Kidney (tissue), 14 donors: Measurements from ENCODE around the gene GMDS. TPM values are rescaled to one million over a fixed set of nuclear protein-coding genes. Genes with fewer than 3 reads are reported as not detected.

ENCODE experiments used
- DNase-seq, 5 donors: peaks; one replicate each; pipeline ENCODE4 v3.0.0-alpha.2; 2013 to 2020
- FAIRE-seq: peaks from 2 replicates; lab custom pipeline; 2012; peaks lifted over from hg19 to GRCh38; lab: Jason Lieb, UNC
- H3K27ac ChIP-seq, 2 donors: one replicate each; pipeline ENCODE4 v1.7.0; 2013; ENCODE audit warnings: low read depth in 2 of 2, low read length in 2 of 2, inconsistent platforms in 1 of 2
- H3K27me3 ChIP-seq: one replicate; pipeline ENCODE4 v1.7.1; 2013; ENCODE audit warnings: low read length, inconsistent platforms; ENCODE audit not compliant: control insufficient read depth, insufficient read depth
- H3K36me3 ChIP-seq, 3 donors: one replicate each; pipeline versions ENCODE4 v1.7.0 to v1.7.1; 2013; ENCODE audit warnings: low read length in 3 of 3, control low read depth in 1 of 3, inconsistent platforms in 1 of 3; ENCODE audit not compliant: insufficient read depth in 3 of 3, control insufficient read depth in 2 of 3
- H3K4me1 ChIP-seq, 3 donors: one replicate each; pipeline versions ENCODE4 v1.7.0 to v1.7.1; 2013; ENCODE audit warnings: low read length in 3 of 3, inconsistent platforms in 1 of 3, low read depth in 1 of 3; ENCODE audit not compliant: control insufficient read depth in 2 of 3, insufficient read depth in 2 of 3
- H3K4me3 ChIP-seq, 3 donors: one replicate each; pipeline versions ENCODE4 v1.7.0 to v1.8.1; 2013; ENCODE audit warnings: low read length in 3 of 3, control low read depth in 1 of 3, inconsistent platforms in 1 of 3
- H3K9ac ChIP-seq, 3 donors: one replicate each; pipeline versions ENCODE4 v1.7.0 to v1.7.1; 2013; ENCODE audit warnings: low read length in 3 of 3, control low read depth in 1 of 3, inconsistent platforms in 1 of 3
- H3K9me3 ChIP-seq, 3 donors: one replicate each; pipeline versions ENCODE4 v1.7.0 to v1.7.1; 2013; ENCODE audit warnings: low read length in 3 of 3, control low read depth in 1 of 3, inconsistent platforms in 1 of 3; ENCODE audit not compliant: control insufficient read depth in 2 of 3, insufficient read depth in 1 of 3
- intact Hi-C: fragments of 100-400 bp; cut with DNase I; formaldehyde crosslinking; loops from one replicate; pipeline ENCODE4 v1.11.1; 2022
- polyA plus RNA-seq: library from polyadenylated mRNA; stranded (reverse); fragments of 350-450 nt; fragmentation: Illumina TruSeq; extraction: RNeasy Lipid Tissue Mini Kit (QIAGEN cat#74804); gene quantifications from one replicate; pipeline ENCODE4 v1.2.3, GENCODE V29; 2014; ENCODE audit warnings: low read depth, low replicate concordance; ENCODE audit not compliant: insufficient read depth
- total RNA-seq: library from RNA; stranded (reverse); fragmentation: NEBNext Ultra II Directional; extraction: Animal tissue kit (Norgen Biotek cat#: 25700); gene quantifications from one replicate; pipeline ENCODE4 v1.2.1, GENCODE V29; 2021
- TF ChIP-seq, protein P1 (sequence below): IDR thresholded peaks from 3 replicates; pipeline ENCODE4 v1.5.1; 2012; ENCODE audit warnings: mild to moderate bottlenecking, moderate library complexity, borderline replicate concordance; ENCODE audit not compliant: insufficient read depth; ENCODE audit errors: extremely low read depth
- donor health status: control.
- donor health status: control.
- donor health status: control.
- donor health status: control.
- donor health status: control.
- donor health status: DM: yes; HTN: yes; CAD: no.
- donor health status: Normal renal cell carcinoma (clear cell type).

The GMDS gene
- total and polyA plus RNA-seq, 2 donors from 2014 or later, result 49.6 to 63.7 TPM

DNA sequence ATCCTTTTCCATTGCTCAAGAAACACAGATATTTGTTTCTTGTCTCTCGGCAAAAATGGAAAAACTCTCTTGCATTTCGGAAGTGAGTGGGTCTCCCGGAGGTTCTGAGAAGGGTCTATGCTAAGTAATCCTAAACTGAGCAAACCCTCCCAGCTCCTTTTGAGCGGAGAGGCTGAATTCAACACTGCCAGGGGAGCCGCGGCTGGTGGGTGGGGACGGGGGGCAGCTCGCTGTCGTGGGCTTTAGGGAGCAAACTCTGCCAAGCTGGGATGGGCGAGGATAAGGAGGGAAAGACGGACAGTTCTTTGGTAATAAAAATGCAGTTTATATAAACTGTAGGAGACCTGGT is 424.3 kb downstream of the GMDS start:
- peak overlapping the region in 1 of 3 donors; percentile 57 for H3K9ac ChIP-seq
- H3K9me3 ChIP-seq, result no peaks in the 10 kb centered on the region
- no peaks in the 10 kb centered on the region for H3K36me3 ChIP-seq
- intact Hi-C loops, result no loop called here
- FAIRE-seq (no peak), DNase-seq (no peak)
- H3K27me3 ChIP-seq, result no peaks in the 10 kb centered on the region
- H3K4me3 ChIP-seq, result peak overlapping the region in 2 of 3 donors; percentile 25 to 55
- TF ChIP-seq, protein P1, sequence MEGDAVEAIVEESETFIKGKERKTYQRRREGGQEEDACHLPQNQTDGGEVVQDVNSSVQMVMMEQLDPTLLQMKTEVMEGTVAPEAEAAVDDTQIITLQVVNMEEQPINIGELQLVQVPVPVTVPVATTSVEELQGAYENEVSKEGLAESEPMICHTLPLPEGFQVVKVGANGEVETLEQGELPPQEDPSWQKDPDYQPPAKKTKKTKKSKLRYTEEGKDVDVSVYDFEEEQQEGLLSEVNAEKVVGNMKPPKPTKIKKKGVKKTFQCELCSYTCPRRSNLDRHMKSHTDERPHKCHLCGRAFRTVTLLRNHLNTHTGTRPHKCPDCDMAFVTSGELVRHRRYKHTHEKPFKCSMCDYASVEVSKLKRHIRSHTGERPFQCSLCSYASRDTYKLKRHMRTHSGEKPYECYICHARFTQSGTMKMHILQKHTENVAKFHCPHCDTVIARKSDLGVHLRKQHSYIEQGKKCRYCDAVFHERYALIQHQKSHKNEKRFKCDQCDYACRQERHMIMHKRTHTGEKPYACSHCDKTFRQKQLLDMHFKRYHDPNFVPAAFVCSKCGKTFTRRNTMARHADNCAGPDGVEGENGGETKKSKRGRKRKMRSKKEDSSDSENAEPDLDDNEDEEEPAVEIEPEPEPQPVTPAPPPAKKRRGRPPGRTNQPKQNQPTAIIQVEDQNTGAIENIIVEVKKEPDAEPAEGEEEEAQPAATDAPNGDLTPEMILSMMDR, result no peak
- H3K4me1 ChIP-seq, result peaks cover 4 to 14% (median 4%) of the 10 kb centered on the region in 3 donors
- H3K27ac ChIP-seq, result peak overlapping the region in 1 of 2 donors; percentile 44

DNA sequence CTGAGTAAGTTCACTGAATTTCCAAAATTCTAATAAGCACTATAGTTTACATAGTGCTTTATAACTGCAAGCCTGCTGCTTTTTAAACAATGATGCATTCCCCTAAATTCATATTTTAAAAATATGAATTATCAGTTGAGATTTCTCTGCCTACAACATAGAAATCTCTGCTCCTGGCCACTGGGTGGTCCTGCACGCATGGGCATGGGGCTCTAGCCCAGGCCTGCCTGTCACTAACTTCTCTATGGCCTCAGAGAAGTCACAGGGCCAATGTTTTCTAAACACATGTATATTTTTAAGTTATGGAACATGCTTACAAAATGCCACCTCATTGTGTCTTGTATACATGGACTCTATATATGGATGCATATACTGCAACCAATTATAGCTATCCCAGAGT is 424.7 kb downstream of the GMDS start:
- Histone ChIP-seq H3K27me3 (no peaks in the 10 kb centered on the region), H3K9ac (peak overlapping the region in 1 of 3 donors; percentile 57), H3K4me1 (peaks cover 4 to 14% (median 4%) of the 10 kb centered on the region in 3 donors), H3K36me3 (no peaks in the 10 kb centered on the region), H3K27ac (no peak overlapping the region), H3K9me3 (no peaks in the 10 kb centered on the region), H3K4me3 (peak overlapping the region in 1 of 3 donors; percentile 55)
- intact Hi-C loops, result no loop called here
- TF ChIP-seq, protein P1, result no peak
- DNase-seq (no peak), FAIRE-seq (no peak)

DNA sequence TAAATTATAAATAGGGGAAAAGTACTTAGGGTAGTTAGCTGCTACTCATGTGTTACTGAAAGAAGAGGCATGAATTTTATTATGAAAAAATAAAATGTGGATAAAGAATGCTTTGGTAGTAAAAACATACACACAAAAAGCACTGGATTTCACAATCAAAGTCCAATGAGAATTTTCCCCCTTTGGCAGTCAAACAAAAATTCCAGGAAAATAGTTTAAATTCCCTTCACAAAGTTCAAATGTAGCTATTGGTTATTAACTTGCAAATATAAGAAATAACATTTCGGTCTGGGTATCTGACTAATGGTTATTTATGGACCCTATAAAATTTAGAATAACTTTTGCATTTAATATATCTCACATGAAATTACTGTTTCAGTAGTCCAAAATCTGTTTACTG is 425.2 kb downstream of the GMDS start:
- H3K27ac ChIP-seq, result no peak overlapping the region
- DNase-seq (no peak), FAIRE-seq (peak; percentile 58)
- no peaks in the 10 kb centered on the region for H3K9me3 ChIP-seq
- TF ChIP-seq, protein P1, result no peak
- no peaks in the 10 kb centered on the region for H3K36me3 ChIP-seq
- no peak overlapping the region for H3K4me3 ChIP-seq
- H3K9ac ChIP-seq, result no peak overlapping the region
- peaks cover 4 to 14% (median 4%) of the 10 kb centered on the region in 3 donors for H3K4me1 ChIP-seq
- no peaks in the 10 kb centered on the region for H3K27me3 ChIP-seq
- intact Hi-C loops, result no loop called here

DNA sequence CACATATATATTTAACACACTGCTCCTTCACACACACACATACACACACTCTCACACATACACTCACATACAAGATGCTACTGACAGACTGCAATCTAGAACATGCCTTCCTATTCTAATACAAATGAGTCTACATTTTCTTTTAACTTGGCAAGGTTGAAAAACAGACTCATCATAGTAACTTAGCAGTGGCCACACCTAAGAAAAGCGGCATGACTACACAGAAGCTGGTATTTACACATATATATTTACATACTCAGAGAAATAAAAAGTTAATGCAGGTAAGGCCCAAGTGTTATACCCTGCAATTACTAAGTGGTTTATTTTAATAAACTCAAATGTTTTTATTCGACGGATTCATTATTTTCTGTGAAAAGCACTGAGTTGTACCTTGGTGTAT is 426.4 kb downstream of the GMDS start:
- no peak for FAIRE-seq
- no peak overlapping the region for H3K9ac ChIP-seq
- intact Hi-C loops, result no loop called here

More for the DNA sequence above, 426.4 kb downstream of the GMDS start:
- Histone ChIP-seq H3K9me3 (no peaks in the 10 kb centered on the region), H3K4me1 (peaks cover 4 to 14% (median 4%) of the 10 kb centered on the region in 3 donors), H3K27me3 (no peaks in the 10 kb centered on the region), H3K27ac (no peak overlapping the region), H3K36me3 (no peaks in the 10 kb centered on the region), H3K4me3 (no peak overlapping the region)
- no peak for DNase-seq
- TF ChIP-seq, protein P1, result no peak
